Activated CD8-positive, alpha-beta T cell treated with anti-CD3 and anti-CD28 coated beads for 36 hours (primary cell): Measurements from ENCODE around the gene RHBDF2. TPM values are rescaled to one million over a fixed set of nuclear protein-coding genes. Genes with fewer than 3 reads are reported as not detected.
A peak's percentile ranks its signal among the peaks of the same experiment; 100 is the strongest.

ENCODE experiments used
- ATAC-seq: fragments of 200-7000 bp; cut with Tn5 transposase; one replicate; pipeline ENCODE4 v1.10.0; 2021; ENCODE audit warnings: mild to moderate bottlenecking, moderate library complexity
- CTCF ChIA-PET: fragments of 350-600 bp; sonication (Branson Sonifier 250); formaldehyde crosslinking; loops from one replicate; lab custom pipeline; 2021; ENCODE audit warnings: antibody characterized with exemption; lab: Charles Lee
- POLR2A ChIA-PET: fragments of 350-600 bp; sonication (Branson Sonifier 250); formaldehyde crosslinking; loops from one replicate; lab custom pipeline; 2021; ENCODE audit warnings: antibody characterized with exemption; lab: Charles Lee
- DNase-seq: peaks from one replicate; pipeline ENCODE4 v3.0.0-alpha.2; 2020
- H3K27ac Mint-ChIP-seq: one replicate; pipeline ENCODE4 v1.8.0; 2021; ENCODE audit warnings: mild to moderate bottlenecking, mixed read lengths
- H3K27me3 Mint-ChIP-seq: one replicate; pipeline ENCODE4 v1.8.0; 2021; ENCODE audit warnings: mixed read lengths
- H3K36me3 Mint-ChIP-seq: one replicate; pipeline ENCODE4 v1.8.0; 2021; ENCODE audit warnings: low read depth, mixed read lengths
- H3K4me1 Mint-ChIP-seq: one replicate; pipeline ENCODE4 v1.8.0; 2021; ENCODE audit warnings: low read depth, mixed read lengths
- H3K4me3 Mint-ChIP-seq: one replicate; pipeline ENCODE4 v1.8.0; 2021; ENCODE audit warnings: mild to moderate bottlenecking, moderate library complexity, mixed read lengths
- H3K9me3 Mint-ChIP-seq: one replicate; pipeline ENCODE4 v1.8.0; 2021; ENCODE audit warnings: mixed read lengths
- CTCF ChIP-seq: fragments of 200-600 bp; IDR thresholded peaks from one replicate; pipeline ENCODE4 v1.8.0; 2022; ENCODE audit warnings: antibody characterized with exemption, mild to moderate bottlenecking
- intact Hi-C: fragments of 100-400 bp; cut with micrococcal nuclease; formaldehyde crosslinking; loops from one replicate; pipeline ENCODE4 v1.10.0; 2022
- total RNA-seq, 2 experiments: library from RNA; stranded (reverse); gene quantifications; one replicate each; pipeline ENCODE4 v1.2.3, GENCODE V29; 2021

Gene RHBDF2
- total RNA-seq, 2 experiments from 2014 or later, result 19.9 to 20.4 TPM

GRCh38 chr17:76433693-76434092, 67.5 kb downstream of the RHBDF2 start:
- H3K4me1 Mint-ChIP-seq, result peaks cover 6% of the 10 kb centered on the region

GRCh38 chr17:76432712-76433336, 68.4 kb downstream of the RHBDF2 start:
- Mint-ChIP-seq H3K36me3 (no peaks in the 10 kb centered on the region), H3K27me3 (no peaks in the 10 kb centered on the region), H3K4me1 (peaks cover 11% of the 10 kb centered on the region), H3K27ac (no peak overlapping the region), H3K4me3 (no peak overlapping the region), H3K9me3 (no peaks in the 10 kb centered on the region)
- ChIA-PET POLR2A (no interaction called here), CTCF (no interaction called here)
- intact Hi-C loops, result no loop called here
- TF ChIP-seq CTCF, result peak; percentile 47
- DNase-seq (no peak), ATAC-seq (peak; percentile 79)

More at GRCh38 chr17:76433693-76434092, 67.5 kb downstream of the RHBDF2 start:
- intact Hi-C loops, result no loop called here
- ATAC-seq (no peak), DNase-seq (no peak)
- Mint-ChIP-seq H3K27me3 (no peaks in the 10 kb centered on the region), H3K9me3 (no peaks in the 10 kb centered on the region), H3K27ac (no peak overlapping the region), H3K36me3 (no peaks in the 10 kb centered on the region), H3K4me3 (no peak overlapping the region)
- ChIA-PET CTCF (no interaction called here), POLR2A (no interaction called here)
- no peak for TF ChIP-seq CTCF

DNA sequence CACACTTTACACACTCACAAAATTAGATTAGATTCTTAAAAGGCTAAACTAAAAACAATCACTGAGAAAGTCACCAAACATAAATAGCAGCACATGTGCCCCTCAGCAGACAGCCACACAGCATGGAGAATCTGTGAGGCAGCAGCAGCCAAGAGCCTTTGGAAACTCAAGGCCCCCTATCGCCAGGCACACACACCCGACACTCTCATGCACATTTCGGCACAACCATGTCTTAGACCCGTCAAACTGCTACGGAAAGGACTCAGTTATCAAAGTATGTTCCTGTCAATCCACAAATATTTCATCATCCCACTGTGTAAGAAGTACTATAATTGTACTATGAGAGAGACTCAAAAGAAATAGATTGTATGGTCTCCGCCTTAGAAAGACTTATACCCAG, 69.2 kb downstream of the RHBDF2 start:
- no peak overlapping the region for H3K27ac Mint-ChIP-seq
- no peaks in the 10 kb centered on the region for H3K36me3 Mint-ChIP-seq
- no peak overlapping the region for H3K4me3 Mint-ChIP-seq
- intact Hi-C loops, result no loop called here
- ATAC-seq, result no peak
- no peaks in the 10 kb centered on the region for H3K9me3 Mint-ChIP-seq
- no peak for DNase-seq
- peaks cover 13% of the 10 kb centered on the region for H3K4me1 Mint-ChIP-seq
- no peaks in the 10 kb centered on the region for H3K27me3 Mint-ChIP-seq
- CTCF ChIA-PET, result interaction anchor here (1.6 kb wide), 1 partner anchor 125 kb away, joined by 3 read pairs; no protein-coding TSS in a partner anchor
- POLR2A ChIA-PET, result no interaction called here
- no peak for TF ChIP-seq CTCF

GRCh38 chr17:76431509-76431908, 69.7 kb downstream of the RHBDF2 start:
- H3K4me1 Mint-ChIP-seq, result peaks cover 13% of the 10 kb centered on the region
- intact Hi-C loops, result no loop called here
- CTCF ChIA-PET, result interaction anchor here (1.2 to 1.6 kb wide), 3 partner anchors 27 to 124 kb away, joined by 3 to 4 read pairs (median 3); no protein-coding TSS in a partner anchor
- POLR2A ChIA-PET, result no interaction called here
- H3K27ac Mint-ChIP-seq, result no peak overlapping the region
- H3K36me3 Mint-ChIP-seq, result no peaks in the 10 kb centered on the region
- H3K27me3 Mint-ChIP-seq, result no peaks in the 10 kb centered on the region
- DNase-seq, result no peak
- no peak for ATAC-seq
- H3K4me3 Mint-ChIP-seq, result no peak overlapping the region
- TF ChIP-seq CTCF, result no peak
- no peaks in the 10 kb centered on the region for H3K9me3 Mint-ChIP-seq

- DNase-seq, result no peak
- no peaks in the 10 kb centered on the region for H3K9me3 Mint-ChIP-seq
- ChIA-PET POLR2A (no interaction called here), CTCF (interaction anchor here (1.2 to 4.6 kb wide), 4 partner anchors 11 to 95 kb away, joined by 3 to 15 read pairs (median 6); no protein-coding TSS in a partner anchor)
- intact Hi-C loops, result no loop called here
- no peaks in the 10 kb centered on the region for H3K27me3 Mint-ChIP-seq
- H3K36me3 Mint-ChIP-seq, result no peaks in the 10 kb centered on the region
- no peak for TF ChIP-seq CTCF
- ATAC-seq, result no peak
- H3K27ac Mint-ChIP-seq, result no peak overlapping the region
- no peak overlapping the region for H3K4me3 Mint-ChIP-seq
- peaks cover 13% of the 10 kb centered on the region for H3K4me1 Mint-ChIP-seq
These were observed 72.7 kb downstream of the RHBDF2 start for GRCh38 chr17:76428511-76428910.
